Ovary (tissue), 9 donors: ENCODE data around the gene MCRS1. TPM values are rescaled to one million over a fixed set of nuclear protein-coding genes. Genes with fewer than 3 reads are reported as not detected.

Source experiments
- DNase-seq, 5 donors: peaks; one replicate each; pipeline ENCODE4 v3.0.0-alpha.2; 2019 to 2020
- H3K27ac ChIP-seq, 2 donors: fragments of 200-600 bp; one replicate each; pipeline versions ENCODE4 v1.5.1 to v1.8.0; 2019 to 2022
- H3K27me3 ChIP-seq: fragments of 200-600 bp; one replicate; pipeline ENCODE4 v1.8.0; 2022
- H3K36me3 ChIP-seq: fragments of 200-600 bp; sonication (generic); one replicate; pipeline ENCODE4 v1.5.1; 2019
- H3K4me1 ChIP-seq: one replicate; pipeline ENCODE4 v1.8.1; 2013; ENCODE audit warnings: mild to moderate bottlenecking, moderate library complexity; ENCODE audit not compliant: insufficient read depth
- H3K4me3 ChIP-seq: fragments of 200-600 bp; sonication (generic); one replicate; pipeline ENCODE4 v1.5.1; 2017
- H3K9me3 ChIP-seq, 2 donors: fragments of 200-600 bp in 1 of 2; sonication (generic) in 1 of 2; one replicate each; pipeline versions ENCODE4 v1.5.1 to v1.8.1; 2013 to 2019; ENCODE audit warnings: mild to moderate bottlenecking in 1 of 2, moderate library complexity in 1 of 2
- EP300 ChIP-seq: sonication (generic); formaldehyde crosslinking; IDR thresholded peaks from one replicate; pipeline ENCODE4 v1.6.1; 2017; ENCODE audit warnings: antibody characterized with exemption
- POLR2A ChIP-seq: fragments of 450-650 bp; IDR thresholded peaks from one replicate; pipeline ENCODE4 v1.6.1; 2017; ENCODE audit warnings: antibody characterized with exemption, mild to moderate bottlenecking, moderate library complexity
- WGBS, 3 donors: extraction: QIAGEN DNeasy Blood & Tissue Kit in 1 of 3; methylation state at CpG; one replicate each; pipeline versions ENCODE4 v1.1.5 to v1.1.7; 2013 to 2017; 5-methylcytosine and 5-hydroxymethylcytosine counted together
- intact Hi-C, 4 donors: fragments of 100-400 bp; cut with DNase I; formaldehyde crosslinking; loops; one replicate each; pipeline versions ENCODE4 v1.11.0 to v1.15.1; 2022 to 2023
- polyA plus RNA-seq, 2 donors: library from polyadenylated mRNA; stranded (reverse); fragments of 200-250 nt in 1 of 2; fragments of 350-450 nt in 1 of 2; fragmentation: Illumina TruSeq in 1 of 2; extraction: RNeasy Lipid Tissue Mini Kit (QIAGEN cat#74804) in 1 of 2; gene quantifications; one replicate each; pipeline ENCODE4 v1.2.3, GENCODE V29; 2013 to 2014
- total RNA-seq, 7 donors: library from RNA; depleted of rRNA in 2 of 7; stranded (reverse); fragments of >200 nt in 2 of 7; fragmentation: NEBNext Ultra II Directional in 3 of 7; extraction: Animal tissue kit (Norgen Biotek cat#: 25700) in 3 of 7; gene quantifications; one replicate each; pipeline versions ENCODE4 v1.1.0 to v1.2.4, GENCODE V29; 2016 to 2023
- TF ChIP-seq, protein P1 (sequence below), 3 donors: fragments of 450-650 bp in 2 of 3; fragments of 200-600 bp in 1 of 3; IDR thresholded peaks; one replicate each; pipeline versions ENCODE4 v1.5.1 to v1.8.0; 2016 to 2022; ENCODE audit warnings: antibody characterized with exemption in 3 of 3, mild to moderate bottlenecking in 1 of 3
- donor health status: DM: no; HTN: no; CAD: no; lungs with moderate emphysema.
- donor health status: DM: no; HTN: no; CAD: no.
- donor health status: Bipolar disorder and iron deficiency.
- donor health status: DM: yes; HTN: yes; CAD: no.
- donor health status: DM: no; HTN: no; CAD: no.
- donor health status: DM: yes; HTN: yes; CAD: no.

The MCRS1 gene
- total and polyA plus RNA-seq, 9 donors, result 14.7 to 56.2 (median 39.5) TPM

DNA sequence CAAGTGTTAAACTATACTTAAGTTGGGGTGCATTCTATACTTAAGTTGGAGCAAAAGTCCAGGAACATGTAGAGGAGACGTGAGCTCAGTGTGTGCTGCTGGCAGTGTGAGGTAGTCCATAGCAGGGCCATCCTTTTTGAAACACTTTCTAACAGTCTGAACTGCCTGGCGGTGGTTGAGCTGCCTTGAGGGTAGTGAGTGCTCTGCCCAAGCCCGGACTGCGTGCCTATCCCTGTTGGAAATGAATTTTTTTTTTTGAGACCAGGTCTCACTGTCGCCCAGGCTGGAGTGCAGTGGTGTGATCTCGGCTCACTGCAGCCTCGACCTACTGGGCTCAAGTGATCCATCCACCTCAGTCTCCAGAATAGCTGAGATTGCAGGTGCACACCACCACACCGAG, 15.0 kb downstream of the MCRS1 start:
- H3K4me1 ChIP-seq, result peaks cover 9% of the 10 kb centered on the region
- no peaks in the 10 kb centered on the region for H3K27me3 ChIP-seq
- TF ChIP-seq EP300 (no peak), POLR2A (no peak)
- TF ChIP-seq, protein P1, sequence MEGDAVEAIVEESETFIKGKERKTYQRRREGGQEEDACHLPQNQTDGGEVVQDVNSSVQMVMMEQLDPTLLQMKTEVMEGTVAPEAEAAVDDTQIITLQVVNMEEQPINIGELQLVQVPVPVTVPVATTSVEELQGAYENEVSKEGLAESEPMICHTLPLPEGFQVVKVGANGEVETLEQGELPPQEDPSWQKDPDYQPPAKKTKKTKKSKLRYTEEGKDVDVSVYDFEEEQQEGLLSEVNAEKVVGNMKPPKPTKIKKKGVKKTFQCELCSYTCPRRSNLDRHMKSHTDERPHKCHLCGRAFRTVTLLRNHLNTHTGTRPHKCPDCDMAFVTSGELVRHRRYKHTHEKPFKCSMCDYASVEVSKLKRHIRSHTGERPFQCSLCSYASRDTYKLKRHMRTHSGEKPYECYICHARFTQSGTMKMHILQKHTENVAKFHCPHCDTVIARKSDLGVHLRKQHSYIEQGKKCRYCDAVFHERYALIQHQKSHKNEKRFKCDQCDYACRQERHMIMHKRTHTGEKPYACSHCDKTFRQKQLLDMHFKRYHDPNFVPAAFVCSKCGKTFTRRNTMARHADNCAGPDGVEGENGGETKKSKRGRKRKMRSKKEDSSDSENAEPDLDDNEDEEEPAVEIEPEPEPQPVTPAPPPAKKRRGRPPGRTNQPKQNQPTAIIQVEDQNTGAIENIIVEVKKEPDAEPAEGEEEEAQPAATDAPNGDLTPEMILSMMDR (IDR thresholded peaks at IDR 0.05), result no peak
- H3K27ac ChIP-seq, result no peak overlapping the region
- H3K4me3 ChIP-seq, result no peak overlapping the region
- no peaks in the 10 kb centered on the region for H3K36me3 ChIP-seq
- intact Hi-C loops, result no loop called here
- no peak for DNase-seq
- WGBS, 3 donors, result 84 to 87% (median 85%) methylated on average over 8 of the region's 8 CpGs
- H3K9me3 ChIP-seq, result no peaks in the 10 kb centered on the region

DNA sequence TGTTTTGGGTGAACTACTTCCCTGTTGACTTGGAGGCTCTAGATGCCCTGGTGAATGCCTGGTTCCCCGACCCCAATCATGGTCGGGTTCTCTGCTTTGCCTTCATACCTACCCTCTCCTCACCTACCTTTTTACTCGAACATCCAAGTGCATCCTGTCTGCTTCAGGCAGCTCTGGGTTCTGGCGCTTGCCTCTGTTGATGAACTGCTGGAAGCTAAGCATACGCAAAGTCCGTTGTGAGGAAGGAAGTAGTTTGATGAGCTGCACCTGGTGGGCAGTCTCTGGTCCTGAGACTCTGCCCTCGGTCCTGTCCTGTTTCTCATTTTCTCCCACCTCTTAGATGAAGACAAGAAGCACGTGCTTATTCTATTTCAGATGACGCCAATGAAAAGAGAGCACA, 15.5 kb downstream of the MCRS1 start:
- H3K27ac ChIP-seq, result no peak overlapping the region
- H3K4me3 ChIP-seq, result no peak overlapping the region
- no peak for DNase-seq
- H3K27me3 ChIP-seq, result no peaks in the 10 kb centered on the region
- H3K4me1 ChIP-seq, result peaks cover 9% of the 10 kb centered on the region
- no peaks in the 10 kb centered on the region for H3K36me3 ChIP-seq
- no peaks in the 10 kb centered on the region for H3K9me3 ChIP-seq
- intact Hi-C loops, result no loop called here
- 33 to 37% (median 35%) methylated on average over 9 of the region's 9 CpGs for WGBS, 3 donors
- TF ChIP-seq POLR2A (no peak), EP300 (no peak)
- TF ChIP-seq, protein P1 (IDR thresholded peaks at IDR 0.05), result no peak

DNA sequence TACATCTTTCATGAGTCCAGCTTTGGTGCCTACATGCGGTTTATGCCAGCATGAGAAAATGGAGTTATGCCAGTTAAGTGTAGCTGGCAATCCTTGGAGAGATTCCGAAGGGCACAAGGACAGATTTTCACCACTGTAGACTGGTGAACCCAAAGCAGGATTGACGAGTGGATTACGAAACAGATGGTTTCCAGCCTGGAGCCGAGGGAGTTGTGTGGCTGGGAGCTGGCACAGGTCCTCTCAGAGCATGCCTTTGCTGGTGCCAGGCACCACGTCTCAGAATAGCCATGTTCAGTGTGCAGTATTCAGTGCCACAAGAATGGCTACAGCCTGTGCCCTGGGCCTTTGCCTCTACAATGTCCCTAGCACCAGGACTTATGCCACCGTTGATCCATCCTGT, 15.9 kb downstream of the MCRS1 start:
- Histone ChIP-seq H3K36me3 (no peaks in the 10 kb centered on the region), H3K27me3 (no peaks in the 10 kb centered on the region), H3K9me3 (no peaks in the 10 kb centered on the region), H3K4me1 (peaks cover 9% of the 10 kb centered on the region), H3K27ac (no peak overlapping the region), H3K4me3 (no peak overlapping the region)
- 61 to 68% (median 64%) methylated on average over 7 of the region's 7 CpGs for WGBS, 3 donors
- DNase-seq, result peak in 1 of 5 donors; percentile 29
- intact Hi-C loops, result no loop called here
- TF ChIP-seq EP300, result no peak
- TF ChIP-seq POLR2A, result no peak
- TF ChIP-seq, protein P1 (IDR thresholded peaks at IDR 0.05), result no peak

DNA sequence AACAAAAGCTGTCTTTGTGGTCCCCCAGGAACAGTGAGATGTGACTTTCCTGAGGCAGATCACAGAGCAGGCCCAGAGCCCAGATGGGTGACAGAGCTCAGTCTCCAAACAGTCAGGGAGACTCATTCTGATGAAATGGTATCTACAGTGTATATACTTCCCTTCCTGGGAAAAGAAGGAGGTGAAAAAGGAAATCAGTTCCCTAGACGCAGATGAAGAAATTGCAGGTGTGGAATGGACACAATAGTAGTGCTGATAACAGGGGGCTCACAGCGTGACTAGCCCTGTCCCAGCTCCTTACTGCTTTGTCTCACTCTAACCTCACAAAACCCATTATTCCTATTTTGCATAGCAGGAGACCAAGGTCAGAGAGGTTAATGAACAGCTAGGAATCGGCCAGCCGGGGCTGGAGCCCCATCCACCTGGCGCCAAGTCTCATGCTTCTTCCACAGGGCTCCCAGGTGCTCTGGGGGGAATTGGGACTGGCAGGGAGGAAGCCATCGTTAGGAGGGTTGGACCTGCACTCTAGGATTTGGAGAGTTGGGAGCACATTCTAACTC, 17.2 kb downstream of the MCRS1 start:
- 86 to 89% (median 86%) methylated on average over 6 of the region's 6 CpGs for WGBS, 3 donors
- TF ChIP-seq EP300, result no peak
- TF ChIP-seq, protein P1 (IDR thresholded peaks at IDR 0.05), result no peak
- TF ChIP-seq POLR2A, result no peak
- DNase-seq, result peak in 1 of 5 donors; percentile 7
- Histone ChIP-seq H3K9me3 (no peaks in the 10 kb centered on the region), H3K4me1 (peaks cover 9% of the 10 kb centered on the region), H3K4me3 (no peak overlapping the region), H3K27me3 (no peaks in the 10 kb centered on the region), H3K36me3 (no peaks in the 10 kb centered on the region), H3K27ac (no peak overlapping the region)
- intact Hi-C loops, result no loop called here
